ENCODE measurements around the gene SLC2A10.
"Not testable (repeated sequence)": the region's sequence is repeated elsewhere in the genome, so short reads cannot be mapped to it uniquely, and the experiment has no call there.

SLC2A10 gene

DNA sequence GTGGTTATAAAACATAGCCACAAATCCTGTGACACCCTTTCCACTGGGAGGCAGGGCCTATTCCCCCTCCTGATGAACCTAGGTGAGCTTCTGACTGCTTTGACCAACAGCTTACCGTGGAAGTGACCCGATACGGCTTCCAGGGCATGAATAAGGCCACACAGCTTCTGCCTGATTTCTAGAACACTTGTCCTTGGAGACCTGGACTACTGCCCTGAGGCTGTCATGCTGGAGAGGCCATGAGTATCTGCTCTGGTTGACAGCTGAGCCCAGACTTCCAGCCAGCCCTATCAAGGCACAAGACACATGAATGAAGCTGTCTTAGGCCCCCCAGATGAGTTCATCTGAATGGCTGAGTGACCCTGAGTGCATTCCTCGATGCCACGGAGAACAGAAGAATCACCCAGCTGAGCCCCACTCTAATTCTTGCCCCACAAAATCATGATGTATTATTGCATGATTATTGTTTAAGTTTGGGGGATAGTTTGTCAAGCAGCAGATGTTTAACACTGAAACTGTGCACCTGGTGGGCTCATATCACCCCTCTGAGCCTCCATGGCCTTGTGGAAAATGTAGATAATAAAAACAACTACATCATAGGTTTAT lies 36.8 kb upstream of the SLC2A10 start:
- 93 to 97% methylated on average over 3 to 4 of the region's 5 CpGs for WGBS, 2 experiments (ENCODE audit: insufficient coverage in 2 of 2)
- Histone ChIP-seq H3K4me1 (ENCODE audit: control insufficient read depth, insufficient read depth, low read length, poor library complexity, severe bottlenecking) (peaks cover 5% of the 10 kb centered on the region), H3K27ac (ENCODE audit: low read depth, low read length, severe bottlenecking) (no peak overlapping the region), H3K4me3 (ENCODE audit: extremely low read depth, insufficient read depth, low read length, poor library complexity, severe bottlenecking) (no peak overlapping the region), H3K9me3 (ENCODE audit: control insufficient read depth, low read length) (peaks cover 10% of the 10 kb centered on the region), H3K36me3 (ENCODE audit: control insufficient read depth, insufficient read depth, low read length) (no peaks in the 10 kb centered on the region)

- Histone ChIP-seq H3K27ac (ENCODE audit: low read depth, low read length, severe bottlenecking) (no peak overlapping the region), H3K4me3 (ENCODE audit: extremely low read depth, insufficient read depth, low read length, poor library complexity, severe bottlenecking) (no peak overlapping the region), H3K36me3 (ENCODE audit: control insufficient read depth, insufficient read depth, low read length) (no peaks in the 10 kb centered on the region), H3K4me1 (ENCODE audit: control insufficient read depth, insufficient read depth, low read length, poor library complexity, severe bottlenecking) (peaks cover 5% of the 10 kb centered on the region), H3K9me3 (ENCODE audit: control insufficient read depth, low read length) (peaks cover 10% of the 10 kb centered on the region)
- 83 to 93% methylated on average over 7 of the region's 11 CpGs for WGBS, 2 experiments (ENCODE audit: insufficient coverage in 2 of 2)
Measured at GRCh38 chr20:46673394-46674252, 35.8 kb upstream of the SLC2A10 start.

- no peaks in the 10 kb centered on the region for H3K36me3 ChIP-seq (ENCODE audit: control insufficient read depth, insufficient read depth, low read length)
- H3K9me3 ChIP-seq (ENCODE audit: control insufficient read depth, low read length) = peaks cover 10% of the 10 kb centered on the region
- no peak overlapping the region for H3K4me3 ChIP-seq (ENCODE audit: extremely low read depth, insufficient read depth, low read length, poor library complexity, severe bottlenecking)
- no peak overlapping the region for H3K27ac ChIP-seq (ENCODE audit: low read depth, low read length, severe bottlenecking)
- H3K4me1 ChIP-seq (ENCODE audit: control insufficient read depth, insufficient read depth, low read length, poor library complexity, severe bottlenecking) = peaks cover 5% of the 10 kb centered on the region
- WGBS, 2 experiments (ENCODE audit: insufficient coverage in 2 of 2) = 56 to 78% methylated on average over 4 to 5 of the region's 14 CpGs
Measured at GRCh38 chr20:46674253-46675083, 35.0 kb upstream of the SLC2A10 start.

- H3K9me3 ChIP-seq (ENCODE audit: control insufficient read depth, low read length); H3K36me3 ChIP-seq (ENCODE audit: control insufficient read depth, insufficient read depth, low read length); H3K4me3 ChIP-seq (ENCODE audit: extremely low read depth, insufficient read depth, low read length, poor library complexity, severe bottlenecking); H3K4me1 ChIP-seq (ENCODE audit: control insufficient read depth, insufficient read depth, low read length, poor library complexity, severe bottlenecking); H3K27ac ChIP-seq (ENCODE audit: low read depth, low read length, severe bottlenecking): not testable (repeated sequence)
- WGBS, 2 experiments (ENCODE audit: insufficient coverage in 2 of 2) = 84 to 86% methylated on average over 4 to 8 of the region's 14 CpGs
Measured at GRCh38 chr20:46676649-46677316, 32.7 kb upstream of the SLC2A10 start.

- Histone ChIP-seq H3K4me3 (ENCODE audit: extremely low read depth, insufficient read depth, low read length, poor library complexity, severe bottlenecking) (no peak overlapping the region), H3K27ac (ENCODE audit: low read depth, low read length, severe bottlenecking) (no peak overlapping the region), H3K9me3 (ENCODE audit: control insufficient read depth, low read length) (no peaks in the 10 kb centered on the region), H3K36me3 (ENCODE audit: control insufficient read depth, insufficient read depth, low read length) (peaks cover 9% of the 10 kb centered on the region), H3K4me1 (ENCODE audit: control insufficient read depth, insufficient read depth, low read length, poor library complexity, severe bottlenecking) (peaks cover 5% of the 10 kb centered on the region)
- 90% methylated on average over 2 of the region's 5 CpGs; no CpG with 5 or more reads in 1 of the 2 experiments for WGBS, 2 experiments (ENCODE audit: insufficient coverage in 2 of 2)
Measured at GRCh38 chr20:46677608-46678007, 31.8 kb upstream of the SLC2A10 start.

DNA sequence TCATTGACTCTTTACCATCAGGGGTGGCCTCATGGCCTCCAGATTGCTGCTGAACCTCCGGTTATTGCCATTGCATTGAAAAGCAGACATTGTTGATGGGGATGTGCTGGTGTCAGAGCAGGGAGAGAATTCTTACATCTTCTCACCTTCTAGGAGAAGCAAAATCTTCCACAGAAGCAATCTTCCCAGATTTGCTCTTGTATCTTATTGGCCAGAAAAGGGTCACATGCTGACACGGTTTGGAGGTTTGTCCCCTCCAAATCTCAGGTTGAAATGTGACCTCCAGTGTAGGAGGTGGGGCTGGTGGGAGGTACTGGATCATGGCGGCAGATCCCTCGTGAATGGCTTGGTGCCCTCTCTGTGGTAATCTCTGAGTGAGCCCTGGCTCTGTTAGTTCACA lies 30.9 kb upstream of the SLC2A10 start:
- Histone ChIP-seq H3K4me3 (ENCODE audit: extremely low read depth, insufficient read depth, low read length, poor library complexity, severe bottlenecking) (no peak overlapping the region), H3K27ac (ENCODE audit: low read depth, low read length, severe bottlenecking) (no peak overlapping the region), H3K4me1 (ENCODE audit: control insufficient read depth, insufficient read depth, low read length, poor library complexity, severe bottlenecking) (peaks cover 9% of the 10 kb centered on the region), H3K9me3 (ENCODE audit: control insufficient read depth, low read length) (no peaks in the 10 kb centered on the region), H3K36me3 (ENCODE audit: control insufficient read depth, insufficient read depth, low read length) (peaks cover 9% of the 10 kb centered on the region)
- WGBS, 2 experiments (ENCODE audit: insufficient coverage in 2 of 2) = 90 to 100% methylated on average over 1 to 2 of the region's 4 CpGs

- Histone ChIP-seq H3K27ac (ENCODE audit: low read depth, low read length, severe bottlenecking) (no peak overlapping the region), H3K4me1 (ENCODE audit: control insufficient read depth, insufficient read depth, low read length, poor library complexity, severe bottlenecking) (peaks cover 12% of the 10 kb centered on the region), H3K36me3 (ENCODE audit: control insufficient read depth, insufficient read depth, low read length) (peaks cover 23% of the 10 kb centered on the region), H3K9me3 (ENCODE audit: control insufficient read depth, low read length) (no peaks in the 10 kb centered on the region), H3K4me3 (ENCODE audit: extremely low read depth, insufficient read depth, low read length, poor library complexity, severe bottlenecking) (no peak overlapping the region)
- 96% methylated on average over 2 of the region's 2 CpGs for WGBS, 2 experiments (ENCODE audit: insufficient coverage in 2 of 2)
Measured at GRCh38 chr20:46680684-46681031, 28.8 kb upstream of the SLC2A10 start.

GRCh38 chr20:46681032-46681854 lies 28.2 kb upstream of the SLC2A10 start:
- Histone ChIP-seq H3K27ac (ENCODE audit: low read depth, low read length, severe bottlenecking) (no peak overlapping the region), H3K36me3 (ENCODE audit: control insufficient read depth, insufficient read depth, low read length) (peaks cover 29% of the 10 kb centered on the region), H3K9me3 (ENCODE audit: control insufficient read depth, low read length) (no peaks in the 10 kb centered on the region), H3K4me3 (ENCODE audit: extremely low read depth, insufficient read depth, low read length, poor library complexity, severe bottlenecking) (no peak overlapping the region), H3K4me1 (ENCODE audit: control insufficient read depth, insufficient read depth, low read length, poor library complexity, severe bottlenecking) (peaks cover 12% of the 10 kb centered on the region)
- 59 to 62% methylated on average over 12 to 13 of the region's 14 CpGs for WGBS, 2 experiments (ENCODE audit: insufficient coverage in 2 of 2)

- peaks cover 39% of the 10 kb centered on the region for H3K36me3 ChIP-seq (ENCODE audit: control insufficient read depth, insufficient read depth, low read length)
- 77 to 81% methylated on average over 7 to 9 of the region's 9 CpGs for WGBS, 2 experiments (ENCODE audit: insufficient coverage in 2 of 2)
- H3K27ac ChIP-seq (ENCODE audit: low read depth, low read length, severe bottlenecking) = no peak overlapping the region
- H3K4me1 ChIP-seq (ENCODE audit: control insufficient read depth, insufficient read depth, low read length, poor library complexity, severe bottlenecking) = peaks cover 12% of the 10 kb centered on the region
- H3K9me3 ChIP-seq (ENCODE audit: control insufficient read depth, low read length) = no peaks in the 10 kb centered on the region
- no peak overlapping the region for H3K4me3 ChIP-seq (ENCODE audit: extremely low read depth, insufficient read depth, low read length, poor library complexity, severe bottlenecking)
Measured at GRCh38 chr20:46682063-46682821, 27.2 kb upstream of the SLC2A10 start.

All from mesodermal cell (in vitro differentiated cells).